GM19193 (cell line): ENCODE results near the gene PGC.

Source experiments
- POLR2A ChIP-seq: IDR thresholded peaks from 4 replicates; pipeline ENCODE4 v1.6.1; 2011; ENCODE audit not compliant: insufficient read depth, insufficient read length; ENCODE audit errors: extremely low read depth

The PGC gene

DNA sequence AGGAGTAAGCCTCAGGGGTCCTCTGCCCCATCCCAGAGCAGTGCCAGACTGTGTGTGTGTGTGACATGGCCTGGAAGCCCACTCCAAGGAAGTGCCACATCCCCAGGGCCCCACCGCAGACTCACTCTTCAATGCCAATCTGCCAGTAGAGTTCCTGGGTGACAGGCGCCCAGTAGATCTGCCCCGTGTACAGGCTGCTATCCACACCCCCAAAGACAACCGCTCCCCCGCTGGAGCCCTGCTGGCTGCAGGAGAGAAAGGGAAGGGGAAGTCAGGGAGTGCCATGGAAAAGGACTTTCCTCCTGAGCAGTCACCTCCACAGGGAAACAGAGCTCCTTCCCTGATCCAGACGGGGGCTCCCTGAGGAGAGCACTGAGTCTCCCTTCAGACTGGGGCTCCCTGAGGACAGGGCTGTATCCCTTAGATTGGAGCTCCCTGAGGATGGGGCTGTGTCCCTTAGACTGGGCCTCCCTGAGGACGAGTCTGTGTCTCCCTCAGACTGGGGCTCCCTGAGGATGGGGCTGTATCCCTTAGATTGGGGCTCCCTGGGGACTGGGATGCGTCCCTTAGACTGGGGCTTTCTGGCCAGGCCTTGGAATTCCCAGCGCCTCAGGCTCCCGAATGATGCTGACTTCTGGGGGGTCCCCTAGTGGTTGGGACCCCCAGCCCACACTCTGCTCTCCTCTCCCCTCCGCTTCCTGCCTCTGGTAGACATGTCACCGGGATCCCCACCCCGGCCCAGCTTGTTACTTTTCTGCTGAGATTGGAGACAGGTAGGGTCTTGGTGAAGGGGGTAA, 6.6 kb downstream of the PGC start:
- no peak for TF ChIP-seq POLR2A

DNA sequence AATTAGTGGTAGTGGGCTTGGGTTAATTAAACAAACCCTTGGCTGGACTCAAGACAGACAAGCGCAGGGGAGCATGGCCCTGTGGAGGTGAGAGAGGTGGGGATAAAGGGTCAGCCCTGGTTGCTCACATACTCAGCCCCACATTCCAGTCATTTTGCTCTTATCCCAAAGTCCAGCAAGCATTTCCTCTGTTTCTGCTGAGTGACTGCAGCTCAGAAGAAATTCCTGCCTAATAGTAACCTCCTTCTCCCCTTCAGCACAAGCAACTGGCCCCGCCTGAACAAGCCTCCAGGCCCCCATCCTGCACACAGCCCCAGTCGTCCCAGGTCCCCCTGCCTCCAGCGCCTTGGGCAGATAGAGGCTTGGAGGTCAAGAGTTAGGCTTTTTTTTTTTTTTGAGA, 8.2 kb downstream of the PGC start:
- no peak for TF ChIP-seq POLR2A

DNA sequence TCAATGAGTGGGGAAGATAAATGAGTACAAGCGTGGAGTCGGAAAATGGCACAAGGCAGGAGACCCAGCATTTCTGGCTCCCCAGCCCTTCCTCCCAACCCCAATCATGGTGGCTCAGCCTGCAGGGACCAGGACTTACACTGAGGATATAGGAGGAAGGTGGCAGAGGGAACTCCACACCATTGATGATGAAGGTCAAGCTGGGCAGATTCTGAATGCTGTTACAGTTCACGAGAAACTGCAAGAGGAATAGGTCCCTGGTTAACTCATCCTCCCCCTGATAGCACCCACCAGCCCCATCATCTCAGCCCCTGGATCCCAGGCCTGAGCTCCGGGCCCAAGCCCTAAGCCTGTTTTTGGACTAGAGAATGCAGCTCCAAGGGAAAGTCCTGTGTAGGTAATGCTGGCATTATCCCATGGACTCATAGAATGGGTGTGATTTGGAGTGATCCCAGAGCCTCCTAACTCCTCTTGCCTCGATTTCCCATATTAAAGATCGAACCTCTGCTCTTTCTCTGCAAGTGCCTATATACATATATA, 9.5 kb downstream of the PGC start:
- TF ChIP-seq POLR2A, result no peak

DNA sequence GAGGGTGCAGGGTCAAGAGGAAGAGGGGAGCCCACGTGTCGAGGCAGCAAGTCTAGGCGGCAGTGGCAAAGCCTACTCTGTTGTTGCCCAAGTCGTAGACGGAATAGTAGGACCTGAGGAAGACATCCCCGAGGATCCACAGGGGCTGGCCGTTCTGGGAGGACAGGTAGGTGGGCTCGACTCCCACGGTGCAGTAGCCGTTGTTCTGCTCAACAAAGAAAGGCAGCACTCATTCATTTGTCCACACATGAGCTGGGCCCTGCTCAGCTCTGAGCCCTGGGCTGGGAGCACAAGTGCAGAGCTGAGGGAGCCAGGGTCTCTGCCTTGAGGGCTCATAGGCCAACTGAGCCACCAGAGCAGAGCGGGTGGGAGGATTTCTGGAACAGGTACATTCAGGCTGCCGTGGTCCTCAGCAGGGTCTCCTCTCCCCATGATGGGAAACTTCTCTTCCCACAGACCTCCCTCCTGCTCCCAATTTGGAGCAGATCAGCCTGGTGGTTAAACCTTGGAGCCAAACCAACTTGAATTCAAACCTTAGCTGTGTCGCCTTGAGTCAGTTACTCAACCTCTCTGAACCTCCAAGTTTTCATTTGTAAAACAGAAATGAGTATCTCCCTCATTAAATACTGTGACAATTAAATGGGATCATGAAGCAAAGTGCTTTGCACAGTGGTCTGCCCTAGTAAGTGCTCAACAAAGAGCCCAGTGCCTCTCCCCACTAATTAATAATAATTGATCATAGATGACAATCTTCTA, 10.2 kb downstream of the PGC start:
- no peak for TF ChIP-seq POLR2A

DNA sequence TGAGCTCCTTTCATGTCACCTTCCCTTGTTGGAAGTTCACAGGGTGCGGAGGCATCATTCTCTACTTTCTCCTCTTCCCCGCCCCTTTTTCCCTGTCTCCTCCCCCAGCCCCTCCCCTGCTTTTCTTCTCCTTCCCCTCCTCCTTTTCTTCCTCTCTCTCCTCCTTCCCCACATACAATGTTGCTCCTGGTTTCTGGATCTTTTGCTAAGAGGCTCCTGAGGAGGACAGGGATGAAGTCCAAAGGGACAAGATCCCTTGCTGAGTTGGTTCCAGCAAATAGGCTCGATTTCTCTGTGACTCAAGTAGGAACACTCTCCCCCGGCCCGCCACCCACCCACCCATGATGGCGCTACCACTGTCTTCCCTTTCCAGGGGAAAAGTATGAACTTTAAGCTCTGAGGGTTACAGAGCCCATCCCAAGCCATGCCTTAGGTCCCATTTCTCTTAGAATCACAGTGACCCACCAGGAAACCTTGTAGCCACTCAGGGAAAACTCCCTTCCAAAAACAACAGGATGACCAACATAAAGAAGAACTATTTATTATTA, 10.9 kb downstream of the PGC start:
- no peak for TF ChIP-seq POLR2A

DNA sequence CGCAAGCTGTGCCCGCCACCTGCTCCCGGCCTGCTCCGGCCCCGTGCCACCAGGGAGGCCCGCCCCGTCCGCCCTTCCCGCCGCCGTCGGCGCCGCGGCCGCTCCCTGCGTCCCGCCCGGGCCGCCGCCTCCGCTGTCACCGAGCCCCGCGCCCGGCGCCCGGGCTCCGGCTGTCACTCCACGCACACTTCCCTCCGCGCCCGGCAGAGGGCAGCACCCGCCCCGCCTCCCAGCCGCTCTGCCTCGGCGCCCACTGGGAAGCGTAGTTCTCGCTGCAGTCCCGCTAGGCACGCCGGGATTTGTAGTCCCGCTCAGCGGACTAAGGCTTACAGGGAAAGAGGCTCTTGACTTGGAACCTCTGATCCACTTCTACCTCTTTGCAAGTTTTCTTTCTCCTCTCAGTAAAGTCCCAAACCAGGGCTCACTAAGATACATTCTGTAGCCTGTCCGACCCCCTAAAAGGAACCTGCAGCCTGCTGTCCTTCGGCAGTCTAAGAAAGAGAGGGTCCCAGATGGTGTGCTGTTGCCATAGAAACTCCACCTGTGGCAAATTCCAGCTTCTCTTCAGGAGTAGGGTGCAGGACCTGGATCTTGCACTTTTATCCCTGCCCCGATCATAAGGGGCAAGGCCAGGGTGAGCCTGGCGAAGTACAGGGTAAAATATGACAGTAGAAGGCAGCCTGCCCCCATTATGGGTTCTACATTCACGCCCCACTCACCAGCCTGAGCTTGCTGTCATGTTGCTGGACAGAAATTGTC, 11.6 kb downstream of the PGC start, which contains the start of gene TFEB:
Gene TFEB (minus strand): TSS at position 182 of the 759 bp plus-strand sequence. CDS start 44,395 bp downstream, outside the sequence.
- TF ChIP-seq POLR2A, result no peak

DNA sequence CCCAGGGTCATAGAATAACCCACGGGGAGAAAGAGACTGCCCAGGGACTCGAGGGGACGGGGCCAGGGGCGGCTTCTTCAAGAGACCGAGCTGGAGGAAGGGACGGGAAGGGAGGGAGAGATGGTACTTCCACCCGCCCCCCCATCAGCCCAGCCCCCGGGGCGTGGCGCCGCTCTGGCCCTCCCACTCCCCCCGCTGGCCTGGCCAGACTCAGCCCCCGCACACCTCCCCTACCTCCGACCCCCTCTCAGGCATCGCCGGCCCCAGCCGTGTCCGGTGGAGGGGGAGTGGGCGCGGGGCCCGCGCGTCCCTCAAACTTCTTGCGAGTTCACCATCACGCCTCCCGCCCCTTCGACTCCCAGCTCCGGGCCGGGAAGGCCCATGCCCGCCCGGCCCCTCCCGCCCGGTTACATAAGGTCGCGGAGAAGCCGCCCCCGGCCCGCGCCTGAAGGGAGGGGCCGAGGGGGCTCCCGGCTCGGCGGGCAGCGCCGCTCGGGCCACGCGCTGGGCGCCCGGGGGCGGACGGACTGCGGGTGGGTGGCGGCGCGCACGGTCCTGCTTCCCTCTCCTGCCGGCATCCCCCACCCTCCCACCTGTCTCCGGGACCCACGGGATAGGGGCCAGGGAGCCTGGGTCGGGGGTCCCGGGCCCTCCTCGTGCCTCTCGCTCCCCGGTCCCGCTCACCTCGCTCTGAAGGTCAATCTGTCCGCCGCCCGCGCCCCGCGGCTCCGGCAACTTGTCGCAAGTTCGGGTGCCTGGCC, 12.4 kb downstream of the PGC start:
- peak; percentile 36 for TF ChIP-seq POLR2A

DNA sequence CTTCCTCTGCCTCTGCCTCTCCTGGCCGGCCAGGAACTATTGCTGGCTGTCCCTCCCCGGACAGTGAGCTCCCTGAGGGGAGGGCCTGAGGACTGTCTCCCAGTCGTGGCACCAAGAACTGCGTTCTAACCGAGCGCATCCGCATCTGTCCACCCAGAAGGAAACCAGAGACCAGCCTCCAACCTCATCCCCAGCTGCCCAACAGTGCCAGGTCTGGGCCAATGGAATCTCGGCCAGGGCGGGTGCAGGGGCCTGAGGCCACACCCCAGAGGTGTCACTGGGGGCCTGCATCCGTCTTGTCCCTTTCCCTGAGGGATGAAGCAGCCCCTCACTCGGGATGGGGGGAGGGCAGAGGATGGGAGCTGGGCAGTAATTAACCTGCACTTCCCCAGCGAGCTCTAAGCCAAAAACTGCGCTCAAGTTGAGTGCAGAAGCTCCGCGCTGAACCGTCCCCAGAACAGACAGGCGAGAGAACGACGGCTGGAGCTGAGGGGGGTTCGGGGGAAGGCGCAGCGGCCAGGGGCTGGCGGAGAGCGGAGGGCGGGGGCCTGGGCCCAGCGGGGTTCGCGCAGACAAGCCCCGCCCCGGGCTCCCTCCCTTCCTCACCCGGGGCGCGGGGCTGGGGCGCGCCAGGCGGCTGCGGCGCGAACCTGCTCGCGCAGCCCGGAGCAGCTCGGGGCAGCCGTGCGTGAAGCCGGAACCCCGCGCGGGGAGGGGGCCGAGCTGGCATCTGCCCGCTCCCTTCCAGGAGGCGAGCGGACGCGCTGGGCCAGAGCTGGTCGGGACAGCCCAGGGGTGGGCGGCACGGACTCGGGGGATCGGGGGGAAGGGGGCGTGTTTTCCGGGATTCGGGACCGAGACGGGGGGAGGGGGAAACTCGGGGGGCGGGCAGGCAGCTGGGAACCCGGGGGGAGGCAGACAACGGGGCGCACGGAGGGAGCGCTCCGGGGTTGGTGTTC, 13.2 kb downstream of the PGC start:
- TF ChIP-seq POLR2A, result peak; percentile 71

DNA sequence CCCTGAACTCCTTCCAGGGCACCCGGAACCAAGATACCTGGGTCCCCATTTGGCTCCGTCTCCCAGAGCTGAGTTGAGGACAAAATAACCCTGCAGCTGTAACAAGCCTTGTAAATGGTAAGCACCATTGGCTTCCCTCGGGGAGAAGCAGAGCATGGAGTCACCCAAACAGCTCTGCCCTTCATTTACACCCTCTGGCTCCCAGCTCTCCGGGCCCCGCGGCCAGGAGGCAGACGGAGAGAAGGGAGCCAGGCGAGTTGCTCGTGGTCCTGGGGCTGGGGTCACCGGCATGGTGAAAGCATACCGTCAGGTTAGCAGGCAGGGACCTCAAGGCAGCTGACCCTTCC, 13.9 kb downstream of the PGC start:
- TF ChIP-seq POLR2A, result no peak

DNA sequence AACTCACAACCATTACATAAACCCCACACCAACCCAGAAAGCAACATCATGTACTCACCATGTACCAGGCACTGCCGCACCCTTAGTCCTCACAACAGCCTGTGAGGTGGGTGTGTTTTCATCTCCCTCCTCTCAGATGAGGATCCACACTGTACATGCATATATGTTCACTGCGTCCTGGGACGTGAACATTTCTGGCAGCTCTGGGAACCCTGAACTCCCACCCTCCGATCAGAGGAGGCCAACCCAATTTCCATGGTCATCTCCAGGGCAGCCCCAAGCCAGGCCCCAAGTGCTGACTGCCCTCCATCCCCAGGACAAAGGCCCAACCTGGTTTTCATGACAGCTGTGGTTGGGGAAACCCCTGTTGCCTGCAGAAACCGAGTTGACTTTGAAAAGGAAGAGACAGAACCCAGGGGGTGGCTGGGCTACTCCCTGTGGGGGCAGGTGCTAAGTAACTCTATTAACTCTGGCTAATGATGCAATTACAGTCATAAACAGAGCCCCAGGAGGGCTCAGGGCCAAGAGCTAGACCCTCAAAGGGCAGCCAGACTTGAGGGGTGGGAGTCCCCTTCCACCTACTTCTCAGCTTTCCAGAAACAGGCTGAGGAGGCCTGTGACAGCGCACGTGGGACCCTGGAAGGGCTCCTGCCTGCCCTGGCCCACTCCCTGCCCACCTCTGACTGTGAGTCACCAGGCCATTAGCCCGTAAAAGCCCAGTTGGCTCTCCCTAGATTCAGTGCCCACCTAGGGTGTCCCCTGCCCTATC, 14.4 kb downstream of the PGC start:
- TF ChIP-seq POLR2A, result peak; percentile 58

DNA sequence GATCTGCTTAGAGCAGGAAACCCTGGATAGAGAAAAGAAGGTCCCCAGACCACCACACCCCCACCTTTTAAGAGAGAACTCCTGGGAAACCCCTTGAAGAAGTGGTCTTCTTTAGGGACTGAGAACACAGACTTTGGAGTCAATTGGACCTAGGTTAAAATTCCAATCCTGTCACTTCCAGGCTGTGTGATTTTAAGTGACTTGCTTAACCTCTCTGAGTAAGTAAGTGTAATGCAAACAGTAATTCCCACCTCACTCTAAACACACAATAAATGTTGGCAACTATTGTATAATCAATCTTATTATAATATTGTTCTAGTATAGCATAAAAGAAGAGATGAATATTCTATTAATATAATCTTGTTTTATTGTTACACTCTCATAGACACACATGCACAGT, 15.0 kb downstream of the PGC start:
- TF ChIP-seq POLR2A, result no peak

DNA sequence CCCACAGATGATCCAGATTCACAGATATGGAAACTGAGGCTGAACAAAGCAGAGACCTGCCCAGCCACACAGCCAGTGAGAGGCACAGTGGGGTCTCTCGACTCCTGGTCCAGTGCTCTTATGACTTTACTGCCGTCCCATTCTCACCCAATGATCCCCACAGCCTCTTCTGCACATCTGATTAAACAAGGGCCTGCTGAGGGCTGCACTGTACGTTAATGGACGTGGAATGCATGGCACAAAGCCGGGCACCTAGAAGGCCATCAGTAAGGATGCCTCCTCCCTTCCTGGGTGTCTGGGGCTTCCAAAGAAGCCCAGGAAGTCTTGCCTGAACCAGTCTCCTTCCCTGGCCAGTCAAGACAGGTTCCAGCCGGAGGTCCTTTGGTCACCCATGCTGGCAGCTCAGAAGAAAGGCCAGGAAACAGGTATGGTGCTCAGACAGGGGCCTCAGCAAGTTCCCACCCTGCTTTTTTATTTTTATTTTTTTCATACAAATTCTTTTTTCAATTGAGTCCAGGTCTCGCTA, 15.6 kb downstream of the PGC start:
- TF ChIP-seq POLR2A, result no peak

DNA sequence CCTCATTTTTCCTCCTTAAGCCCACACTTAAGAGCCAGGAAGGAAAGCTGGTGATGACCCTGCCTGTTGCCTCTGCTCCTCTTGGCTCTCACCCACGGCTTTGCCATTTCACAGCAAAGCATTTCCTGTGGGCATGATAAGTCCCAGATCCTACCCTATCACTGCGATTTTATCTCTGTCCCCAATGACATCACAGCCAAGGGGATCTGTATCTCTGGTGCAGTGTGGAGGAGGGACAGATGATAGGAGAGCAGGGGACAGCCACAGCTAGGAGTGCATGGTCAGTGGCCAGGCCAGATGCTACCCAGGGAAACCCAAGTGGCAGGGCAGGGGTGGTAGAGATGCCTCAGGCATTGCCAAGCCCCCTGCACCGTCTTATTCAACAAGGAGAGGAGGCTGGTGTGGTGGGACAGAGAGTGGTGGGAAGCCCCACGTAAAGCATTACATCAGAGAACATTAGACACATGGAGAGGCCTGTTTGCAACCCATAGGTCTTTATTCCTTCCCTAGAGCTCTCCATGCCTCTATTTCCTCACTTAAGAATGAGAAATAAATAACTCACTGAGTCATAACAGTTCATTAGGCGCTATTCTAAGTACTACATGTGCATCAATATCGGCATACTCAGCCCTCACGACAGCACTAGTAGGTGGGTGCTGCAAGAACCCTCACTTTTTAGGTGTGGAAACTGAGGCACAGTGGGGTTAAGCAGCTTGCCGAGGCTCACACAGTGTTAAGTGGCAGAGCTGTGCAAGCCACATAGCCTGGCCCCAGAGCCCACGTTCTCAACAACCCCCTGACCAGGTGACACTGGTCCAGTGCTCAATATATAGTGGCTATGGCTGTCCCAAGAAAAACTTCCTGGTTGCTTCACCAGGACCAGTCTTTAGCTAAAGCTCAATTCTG, 16.4 kb downstream of the PGC start:
- no peak for TF ChIP-seq POLR2A
